ENCODE results near the gene SLC22A23. TPM values are rescaled to one million over a fixed set of nuclear protein-coding genes. Genes with fewer than 3 reads are reported as not detected.

SLC22A23 gene
- total RNA-seq, 1 donor from 2014 or later = 3.6 TPM

- no peak overlapping the region for H3K4me3 ChIP-seq (ENCODE audit: low read depth, low read length)
- DNase-seq (ENCODE audit: low read depth) = no peak
- TF ChIP-seq, protein P1, sequence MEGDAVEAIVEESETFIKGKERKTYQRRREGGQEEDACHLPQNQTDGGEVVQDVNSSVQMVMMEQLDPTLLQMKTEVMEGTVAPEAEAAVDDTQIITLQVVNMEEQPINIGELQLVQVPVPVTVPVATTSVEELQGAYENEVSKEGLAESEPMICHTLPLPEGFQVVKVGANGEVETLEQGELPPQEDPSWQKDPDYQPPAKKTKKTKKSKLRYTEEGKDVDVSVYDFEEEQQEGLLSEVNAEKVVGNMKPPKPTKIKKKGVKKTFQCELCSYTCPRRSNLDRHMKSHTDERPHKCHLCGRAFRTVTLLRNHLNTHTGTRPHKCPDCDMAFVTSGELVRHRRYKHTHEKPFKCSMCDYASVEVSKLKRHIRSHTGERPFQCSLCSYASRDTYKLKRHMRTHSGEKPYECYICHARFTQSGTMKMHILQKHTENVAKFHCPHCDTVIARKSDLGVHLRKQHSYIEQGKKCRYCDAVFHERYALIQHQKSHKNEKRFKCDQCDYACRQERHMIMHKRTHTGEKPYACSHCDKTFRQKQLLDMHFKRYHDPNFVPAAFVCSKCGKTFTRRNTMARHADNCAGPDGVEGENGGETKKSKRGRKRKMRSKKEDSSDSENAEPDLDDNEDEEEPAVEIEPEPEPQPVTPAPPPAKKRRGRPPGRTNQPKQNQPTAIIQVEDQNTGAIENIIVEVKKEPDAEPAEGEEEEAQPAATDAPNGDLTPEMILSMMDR (IDR thresholded peaks at IDR 0.05; ENCODE audit: insufficient read depth, low read length, poor library complexity, severe bottlenecking) = no peak
- H3K36me3 ChIP-seq (ENCODE audit: control insufficient read depth, insufficient read depth, low read length) = no peaks in the 10 kb centered on the region
- H3K27me3 ChIP-seq (ENCODE audit: control insufficient read depth, insufficient read depth, low read length) = no peaks in the 10 kb centered on the region
These were observed 30.5 kb downstream of the SLC22A23 start for GRCh38 chr6:3426091-3426926.

DNA sequence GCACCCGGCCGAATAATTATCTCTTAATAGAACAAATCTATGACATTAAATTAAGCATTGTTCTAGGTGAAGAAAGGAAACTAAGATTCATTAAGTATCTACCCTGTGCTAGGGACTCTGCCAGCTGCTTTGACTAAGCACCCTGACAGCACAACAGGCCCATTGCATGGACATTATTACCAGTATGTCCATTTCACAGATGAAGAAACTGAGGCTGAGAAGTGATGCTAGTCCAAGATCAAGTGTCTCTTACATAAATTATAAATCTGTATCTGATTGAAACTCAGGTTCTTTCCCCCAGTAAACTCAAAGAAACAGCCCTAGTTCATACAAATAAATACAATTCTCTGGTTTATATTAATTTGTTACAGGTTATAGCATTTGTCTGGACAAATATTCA is 31.3 kb downstream of the SLC22A23 start:
- no peaks in the 10 kb centered on the region for H3K27me3 ChIP-seq (ENCODE audit: control insufficient read depth, insufficient read depth, low read length)
- H3K36me3 ChIP-seq (ENCODE audit: control insufficient read depth, insufficient read depth, low read length) = no peaks in the 10 kb centered on the region
- no peak for DNase-seq (ENCODE audit: low read depth)
- H3K4me3 ChIP-seq (ENCODE audit: low read depth, low read length) = no peak overlapping the region
- TF ChIP-seq, protein P1 (IDR thresholded peaks at IDR 0.05; ENCODE audit: insufficient read depth, low read length, poor library complexity, severe bottlenecking) = no peak

GRCh38 chr6:3424185-3424927 is 32.5 kb downstream of the SLC22A23 start:
- H3K36me3 ChIP-seq (ENCODE audit: control insufficient read depth, insufficient read depth, low read length) = no peaks in the 10 kb centered on the region
- TF ChIP-seq, protein P1 (IDR thresholded peaks at IDR 0.05; ENCODE audit: insufficient read depth, low read length, poor library complexity, severe bottlenecking) = no peak
- no peak for DNase-seq (ENCODE audit: low read depth)
- H3K27me3 ChIP-seq (ENCODE audit: control insufficient read depth, insufficient read depth, low read length) = no peaks in the 10 kb centered on the region
- no peak overlapping the region for H3K4me3 ChIP-seq (ENCODE audit: low read depth, low read length)

GRCh38 chr6:3423439-3424184 is 33.2 kb downstream of the SLC22A23 start:
- Histone ChIP-seq H3K27me3 (ENCODE audit: control insufficient read depth, insufficient read depth, low read length) (no peaks in the 10 kb centered on the region), H3K4me3 (ENCODE audit: low read depth, low read length) (no peak overlapping the region), H3K36me3 (ENCODE audit: control insufficient read depth, insufficient read depth, low read length) (no peaks in the 10 kb centered on the region)
- no peak for DNase-seq (ENCODE audit: low read depth)
- TF ChIP-seq, protein P1 (IDR thresholded peaks at IDR 0.05; ENCODE audit: insufficient read depth, low read length, poor library complexity, severe bottlenecking) = no peak

DNA sequence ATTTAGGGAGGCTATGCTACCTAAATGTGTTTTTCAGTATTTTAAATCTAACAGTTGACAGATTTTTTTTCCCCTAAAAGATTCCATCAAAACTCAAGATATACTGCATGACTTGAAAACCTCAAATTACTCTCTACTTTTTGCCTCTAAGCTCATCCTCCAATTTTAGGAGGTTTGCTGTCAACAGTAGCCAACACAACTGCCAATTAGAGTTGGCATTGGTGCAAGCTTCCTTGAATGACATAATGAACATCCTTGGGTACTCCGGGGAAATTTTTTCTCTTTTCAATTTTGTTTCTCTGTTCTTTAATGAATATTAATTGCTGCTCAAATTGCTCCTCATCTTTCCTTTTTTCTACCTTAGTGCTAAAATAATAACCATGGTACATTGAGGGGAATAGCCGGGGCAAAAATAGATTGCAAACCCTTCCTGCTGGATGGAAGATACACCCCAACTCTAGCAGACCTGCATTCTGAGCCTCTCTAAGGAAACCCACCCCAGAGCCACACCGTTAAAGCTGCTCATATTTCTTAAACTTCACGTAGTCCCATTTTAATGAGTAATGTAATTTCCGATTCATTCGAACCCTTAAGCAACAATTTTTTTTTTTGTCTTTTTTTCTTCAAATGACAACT is 34.3 kb downstream of the SLC22A23 start:
- H3K36me3 ChIP-seq (ENCODE audit: control insufficient read depth, insufficient read depth, low read length) = no peaks in the 10 kb centered on the region
- H3K4me3 ChIP-seq (ENCODE audit: low read depth, low read length) = no peak overlapping the region
- TF ChIP-seq, protein P1 (IDR thresholded peaks at IDR 0.05; ENCODE audit: insufficient read depth, low read length, poor library complexity, severe bottlenecking) = no peak
- DNase-seq (ENCODE audit: low read depth) = no peak
- H3K27me3 ChIP-seq (ENCODE audit: control insufficient read depth, insufficient read depth, low read length) = no peaks in the 10 kb centered on the region
